Measurements from ENCODE around the gene ZBTB7B.

The ZBTB7B gene

GRCh38 chr1:154974102-154974807 is 28.3 kb upstream of the ZBTB7B start, which contains the start of gene CKS1B (continued):
- TF ChIP-seq YY1 (tag by site-specific recombination; IDR thresholded peaks at IDR 0.05) = no peak
- no peak for TF ChIP-seq ZNF138 (tag by site-specific recombination; IDR thresholded peaks at IDR 0.05; ENCODE audit: borderline replicate concordance)
- no peak for TF ChIP-seq ZNF266 (tag by site-specific recombination; IDR thresholded peaks at IDR 0.05; ENCODE audit: low read depth)
- TF ChIP-seq TSHZ1 (tag by site-specific recombination; IDR thresholded peaks at IDR 0.05; ENCODE audit: borderline replicate concordance) = no peak
- no peak for TF ChIP-seq ZNF621 (tag by site-specific recombination; IDR thresholded peaks at IDR 0.05)
- no peak for TF ChIP-seq ZNF174 (tag by site-specific recombination; IDR thresholded peaks at IDR 0.05)
- no peak; the same call in 1 of the 2 replicates for TF ChIP-seq ZNF362 (tag by site-specific recombination; IDR thresholded peaks at IDR 0.05)
- TF ChIP-seq ZNF335 (tag by site-specific recombination; conservative IDR thresholded peaks at IDR 0.05) = peak; percentile 92
- no peak for TF ChIP-seq ZNF416 (tag by site-specific recombination; IDR thresholded peaks at IDR 0.05)
- no peak for TF ChIP-seq SCRT1 (tag by site-specific recombination; IDR thresholded peaks at IDR 0.05; ENCODE audit: borderline replicate concordance)
- TF ChIP-seq ZNF777 (tag by site-specific recombination; IDR thresholded peaks at IDR 0.05; ENCODE audit: borderline replicate concordance) = no peak
- TF ChIP-seq SALL2 (tag by site-specific recombination; IDR thresholded peaks at IDR 0.05; ENCODE audit: borderline replicate concordance) = no peak

- ChIA-PET CTCF (interaction anchor here (1.2 to 2.0 kb wide), 2 partner anchors 8 to 21 kb away, joined by 3 to 11 read pairs; partner anchors contain the start of gene FLAD1), POLR2A (interaction anchor here (2.0 to 6.0 kb wide), 4 partner anchors 8 to 27 kb away, joined by 9 to 66 read pairs (median 14); partner anchors contain the start of genes FLAD1, LENEP and ZBTB7B)
- Histone ChIP-seq H3K4me1 (ENCODE audit: control insufficient read depth, insufficient read depth, low read length) (peaks cover 12% of the 10 kb centered on the region), H3K27ac (ENCODE audit: extremely low read depth, low read depth, low read length) (peak overlapping the region; percentile 76), H3K9me3 (ENCODE audit: control insufficient read depth, insufficient read depth, low read depth, low read length) (no peaks in the 10 kb centered on the region), H3K4me3 (ENCODE audit: low read depth, low read length) (peak overlapping the region; percentile 67), H3K36me3 (ENCODE audit: control insufficient read depth in 2 of 2, insufficient read depth in 1 of 2, low read length in 2 of 2) (peaks cover 0 to 20% of the 10 kb centered on the region in 2 experiments; a peak in 2 of 3 replicates)
- TF ChIP-seq ZNF335 (tag by site-specific recombination; conservative IDR thresholded peaks at IDR 0.05) (0 out of 2 replicates have a peak, but pooled peaks have one; percentile 44), SP3 (tag by site-specific recombination; IDR thresholded peaks at IDR 0.05) (no peak; the same call in 1 of the 2 replicates), PRDM4 (tag by site-specific recombination; IDR thresholded peaks at IDR 0.05) (no peak), ZBTB11 (tag by site-specific recombination; conservative IDR thresholded peaks at IDR 0.05; ENCODE audit: low read depth) (0 out of 2 replicates have a peak, but pooled peaks have one; percentile 14), ZNF707 (tag by site-specific recombination; IDR thresholded peaks at IDR 0.05) (no peak), ZNF629 (tag by site-specific recombination; IDR thresholded peaks at IDR 0.05) (no peak; the same call in 1 of the 2 replicates), PRDM1 (tag by site-specific recombination; IDR thresholded peaks at IDR 0.05) (peak; percentile 59), ZNF626 (tag by site-specific recombination; IDR thresholded peaks at IDR 0.05) (no peak), ZNF785 (tag by site-specific recombination; IDR thresholded peaks at IDR 0.05) (no peak), ZNF18 (tag by site-specific recombination; IDR thresholded peaks at IDR 0.05) (peak; percentile 56; the same call in 1 of the 2 replicates)
These were observed 27.7 kb upstream of the ZBTB7B start for GRCh38 chr1:154974808-154975408.

Measured in HEK293 (cell line).